ENCODE results near the gene ZKSCAN3.

- TF ChIP-seq, protein P1, sequence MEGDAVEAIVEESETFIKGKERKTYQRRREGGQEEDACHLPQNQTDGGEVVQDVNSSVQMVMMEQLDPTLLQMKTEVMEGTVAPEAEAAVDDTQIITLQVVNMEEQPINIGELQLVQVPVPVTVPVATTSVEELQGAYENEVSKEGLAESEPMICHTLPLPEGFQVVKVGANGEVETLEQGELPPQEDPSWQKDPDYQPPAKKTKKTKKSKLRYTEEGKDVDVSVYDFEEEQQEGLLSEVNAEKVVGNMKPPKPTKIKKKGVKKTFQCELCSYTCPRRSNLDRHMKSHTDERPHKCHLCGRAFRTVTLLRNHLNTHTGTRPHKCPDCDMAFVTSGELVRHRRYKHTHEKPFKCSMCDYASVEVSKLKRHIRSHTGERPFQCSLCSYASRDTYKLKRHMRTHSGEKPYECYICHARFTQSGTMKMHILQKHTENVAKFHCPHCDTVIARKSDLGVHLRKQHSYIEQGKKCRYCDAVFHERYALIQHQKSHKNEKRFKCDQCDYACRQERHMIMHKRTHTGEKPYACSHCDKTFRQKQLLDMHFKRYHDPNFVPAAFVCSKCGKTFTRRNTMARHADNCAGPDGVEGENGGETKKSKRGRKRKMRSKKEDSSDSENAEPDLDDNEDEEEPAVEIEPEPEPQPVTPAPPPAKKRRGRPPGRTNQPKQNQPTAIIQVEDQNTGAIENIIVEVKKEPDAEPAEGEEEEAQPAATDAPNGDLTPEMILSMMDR (IDR thresholded peaks at IDR 0.05; ENCODE audit: insufficient read depth, low read length, poor library complexity, severe bottlenecking) = no peak
- no peak for TF ChIP-seq EZH2phosphoT487 (conservative IDR thresholded peaks at IDR 0.05; ENCODE audit: low read length)
These were observed 4.5 kb upstream of the ZKSCAN3 start for GRCh38 chr6:28345201-28345600.

Measured in SU-DHL-6 (cell line).